Measurements from ENCODE around the gene FAM168A. TPM values are rescaled to one million over a fixed set of nuclear protein-coding genes. Genes with fewer than 3 reads are reported as not detected.

Gene FAM168A
- total RNA-seq, 4 donors from 2014 or later, result 10.7 to 28.1 (median 20.5) TPM

DNA sequence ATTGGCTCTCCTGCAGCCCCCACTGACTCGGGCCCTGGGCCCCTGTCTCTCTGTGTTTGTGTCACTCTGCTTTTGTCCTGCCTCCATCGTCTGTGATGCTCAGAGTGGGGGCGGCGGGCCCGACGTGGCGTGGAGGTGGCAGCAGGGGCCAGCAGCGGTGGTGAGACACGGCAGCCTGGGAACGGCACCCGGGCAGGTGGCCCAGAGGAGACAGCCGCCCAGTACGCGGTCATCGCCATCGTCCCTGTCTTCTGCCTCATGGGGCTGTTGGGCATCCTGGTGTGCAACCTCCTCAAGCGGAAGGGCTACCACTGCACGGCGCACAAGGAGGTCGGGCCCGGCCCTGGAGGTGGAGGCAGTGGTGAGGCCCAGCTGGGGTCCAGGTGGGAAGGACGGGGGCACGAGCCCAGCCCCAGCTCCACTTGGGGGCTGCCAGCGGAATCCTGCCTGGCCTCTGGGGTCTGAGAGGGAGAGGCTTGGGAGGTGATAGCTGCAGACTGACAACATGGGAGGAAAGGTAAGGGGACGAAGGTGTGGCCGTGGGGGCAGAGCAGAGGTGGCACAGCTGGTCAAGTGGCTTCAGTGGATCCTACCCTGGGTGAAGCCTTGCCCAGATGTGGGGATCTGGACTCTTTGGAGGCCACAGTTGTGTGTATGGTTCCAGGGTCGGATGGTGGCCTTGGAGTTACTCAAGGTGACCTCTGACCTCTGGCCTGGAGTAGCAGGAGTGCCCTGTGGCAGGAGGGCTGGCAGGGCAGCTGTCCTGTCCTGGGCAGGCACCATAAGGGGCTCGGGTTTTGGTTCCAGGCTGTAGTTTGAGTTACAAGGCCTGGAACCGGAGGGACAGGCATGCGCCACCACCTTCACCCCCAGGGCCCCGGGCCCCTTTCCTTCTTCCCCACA is 205.6 kb downstream of the FAM168A start:
- TF ChIP-seq, protein P1, sequence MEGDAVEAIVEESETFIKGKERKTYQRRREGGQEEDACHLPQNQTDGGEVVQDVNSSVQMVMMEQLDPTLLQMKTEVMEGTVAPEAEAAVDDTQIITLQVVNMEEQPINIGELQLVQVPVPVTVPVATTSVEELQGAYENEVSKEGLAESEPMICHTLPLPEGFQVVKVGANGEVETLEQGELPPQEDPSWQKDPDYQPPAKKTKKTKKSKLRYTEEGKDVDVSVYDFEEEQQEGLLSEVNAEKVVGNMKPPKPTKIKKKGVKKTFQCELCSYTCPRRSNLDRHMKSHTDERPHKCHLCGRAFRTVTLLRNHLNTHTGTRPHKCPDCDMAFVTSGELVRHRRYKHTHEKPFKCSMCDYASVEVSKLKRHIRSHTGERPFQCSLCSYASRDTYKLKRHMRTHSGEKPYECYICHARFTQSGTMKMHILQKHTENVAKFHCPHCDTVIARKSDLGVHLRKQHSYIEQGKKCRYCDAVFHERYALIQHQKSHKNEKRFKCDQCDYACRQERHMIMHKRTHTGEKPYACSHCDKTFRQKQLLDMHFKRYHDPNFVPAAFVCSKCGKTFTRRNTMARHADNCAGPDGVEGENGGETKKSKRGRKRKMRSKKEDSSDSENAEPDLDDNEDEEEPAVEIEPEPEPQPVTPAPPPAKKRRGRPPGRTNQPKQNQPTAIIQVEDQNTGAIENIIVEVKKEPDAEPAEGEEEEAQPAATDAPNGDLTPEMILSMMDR (IDR thresholded peaks at IDR 0.05), result no peak
- TF ChIP-seq POLR2A (IDR thresholded peaks at IDR 0.05), result no peak
- WGBS, 2 donors, result 92 to 96% methylated on average over 27 to 30 of the region's 31 CpGs
- intact Hi-C loops (cut with DNase I; ENCODE audit: low total_unique reads), result loop anchor here (5.0 kb wide), 1 partner anchor 40 kb away; no protein-coding TSS in a partner anchor
- DNase-seq (ENCODE audit: low spot score in 2 of 2), result no peak
- H3K4me3 ChIP-seq (ENCODE audit: low read depth, poor library complexity, severe bottlenecking), result no peak overlapping the region

DNA sequence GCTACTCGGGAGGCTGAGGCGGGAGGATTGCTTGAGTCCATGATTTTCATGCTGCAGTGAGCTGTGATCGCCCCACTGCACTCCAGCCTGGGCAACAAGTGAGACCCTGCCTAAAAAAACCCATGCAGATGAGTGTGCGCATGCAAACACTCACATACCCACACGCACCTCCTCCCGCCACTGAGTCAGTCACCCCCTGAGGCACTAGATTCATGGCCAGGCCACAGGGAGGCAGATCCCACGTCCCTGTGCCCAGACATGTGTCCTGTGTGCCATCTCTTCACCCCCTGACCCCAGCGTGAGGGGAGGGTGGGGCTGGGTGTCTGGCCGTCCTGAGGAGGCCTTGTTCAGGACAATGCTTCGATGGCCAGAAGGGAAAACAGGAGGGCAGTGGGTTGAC is 206.2 kb downstream of the FAM168A start:
- intact Hi-C loops (cut with DNase I; ENCODE audit: low total_unique reads), result loop anchor here (5.0 kb wide), 1 partner anchor 39 kb away; no protein-coding TSS in a partner anchor
- H3K4me3 ChIP-seq (ENCODE audit: low read depth, poor library complexity, severe bottlenecking), result no peak overlapping the region
- no peak for TF ChIP-seq POLR2A (IDR thresholded peaks at IDR 0.05)
- TF ChIP-seq, protein P1 (IDR thresholded peaks at IDR 0.05), result no peak
- WGBS, 2 donors, result 78 to 84% methylated on average over 10 of the region's 10 CpGs
- no peak for DNase-seq (ENCODE audit: low spot score in 2 of 2)

DNA sequence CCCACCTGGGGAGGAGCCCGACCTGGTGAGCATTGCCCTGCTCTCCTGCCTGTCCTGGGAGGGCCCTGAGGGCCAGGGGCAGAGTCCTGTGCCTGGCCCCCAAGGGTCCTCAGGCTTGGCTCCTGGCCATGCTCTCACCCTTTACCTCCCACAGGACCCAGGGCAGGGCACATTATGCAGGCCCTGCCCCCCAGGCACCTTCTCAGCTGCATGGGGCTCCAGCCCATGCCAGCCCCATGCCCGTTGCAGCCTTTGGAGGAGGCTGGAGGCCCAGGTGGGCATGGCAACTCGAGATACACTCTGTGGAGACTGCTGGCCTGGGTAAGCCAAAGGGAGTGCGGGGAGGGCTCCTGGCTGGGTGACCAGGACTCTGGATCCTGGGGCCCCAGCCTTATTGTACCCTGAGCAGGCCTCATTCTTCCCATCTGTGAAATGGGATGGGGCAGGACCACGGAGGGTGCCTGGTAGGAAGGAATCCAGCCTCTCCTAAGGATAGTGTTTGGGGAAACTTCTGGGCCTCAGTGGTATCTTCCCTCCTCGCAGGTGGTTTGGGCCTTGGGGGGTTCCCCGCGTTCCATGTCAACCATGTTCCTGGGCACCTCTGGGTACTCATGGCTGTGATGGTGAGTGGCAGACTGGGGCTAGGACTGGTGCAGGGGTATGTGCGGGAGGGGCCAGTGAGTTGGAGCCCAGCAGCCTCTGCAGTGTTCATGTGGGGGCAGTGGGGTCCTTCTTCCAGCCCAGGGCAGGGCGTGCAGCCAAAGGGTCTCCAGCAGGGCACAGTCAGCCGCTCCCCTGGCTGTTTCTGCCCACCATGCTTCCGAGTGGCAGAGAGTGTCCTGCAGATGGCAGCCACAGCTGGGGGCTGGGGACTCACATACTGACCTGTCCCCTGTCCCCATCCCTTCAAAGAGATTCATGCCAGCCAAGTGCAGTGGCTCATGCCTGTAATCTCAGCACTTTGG is 207.0 kb downstream of the FAM168A start:
- no peak overlapping the region for H3K4me3 ChIP-seq (ENCODE audit: low read depth, poor library complexity, severe bottlenecking)
- 94 to 95% methylated on average over 11 to 12 of the region's 12 CpGs for WGBS, 2 donors
- intact Hi-C loops (cut with DNase I; ENCODE audit: low total_unique reads), result loop anchor here (5.0 kb wide), 1 partner anchor 39 kb away; no protein-coding TSS in a partner anchor
- TF ChIP-seq POLR2A (IDR thresholded peaks at IDR 0.05), result no peak
- TF ChIP-seq, protein P1 (IDR thresholded peaks at IDR 0.05), result no peak
- no peak for DNase-seq (ENCODE audit: low spot score in 2 of 2)

DNA sequence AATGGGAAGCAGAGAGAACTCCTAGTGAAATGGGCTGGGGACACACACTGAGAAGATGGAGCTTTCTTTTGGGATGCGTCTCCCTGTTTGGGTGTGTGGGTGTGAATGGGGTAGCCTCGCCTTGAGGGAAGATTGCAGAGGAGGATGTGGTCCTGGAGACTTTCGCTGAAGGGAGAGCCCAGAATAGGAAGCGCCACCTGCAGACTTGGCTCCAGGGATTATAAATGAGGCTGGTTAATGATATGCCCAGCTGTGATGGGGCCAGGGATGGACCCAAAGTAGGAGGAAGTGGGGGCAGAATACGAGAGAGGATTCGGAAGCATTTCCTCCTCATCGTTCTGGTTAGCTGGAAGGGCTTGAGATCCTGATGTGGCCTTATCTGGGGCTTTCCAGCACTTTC is 208.0 kb downstream of the FAM168A start:
- 72 to 75% methylated on average over 7 of the region's 7 CpGs for WGBS, 2 donors
- no peak overlapping the region for H3K4me3 ChIP-seq (ENCODE audit: low read depth, poor library complexity, severe bottlenecking)
- TF ChIP-seq, protein P1 (IDR thresholded peaks at IDR 0.05), result no peak
- no peak for TF ChIP-seq POLR2A (IDR thresholded peaks at IDR 0.05)
- intact Hi-C loops (cut with DNase I; ENCODE audit: low total_unique reads), result loop anchor here (5.0 to 10.0 kb wide), 2 partner anchors 38 to 85 kb away; partner anchors contain the start of gene ARHGEF17
- DNase-seq (ENCODE audit: low spot score in 2 of 2), result no peak

GRCh38 chr11:73389134-73389525 is 208.8 kb downstream of the FAM168A start:
- no peak overlapping the region for H3K4me3 ChIP-seq (ENCODE audit: low read depth, poor library complexity, severe bottlenecking)
- DNase-seq (ENCODE audit: low spot score in 2 of 2), result no peak
- TF ChIP-seq, protein P1 (IDR thresholded peaks at IDR 0.05), result no peak
- WGBS, 2 donors, result 51 to 58% methylated on average over 5 to 6 of the region's 6 CpGs
- intact Hi-C loops (cut with DNase I; ENCODE audit: low total_unique reads), result loop anchor here (10.0 kb wide), 1 partner anchor 84 kb away; the partner anchor contains the start of gene ARHGEF17

Measured in lower leg skin (tissue), 4 donors.